Ovary (tissue), 3 donors: ENCODE measurements around the gene ZDHHC1.

Source experiments
- EP300 ChIP-seq: sonication (generic); formaldehyde crosslinking; IDR thresholded peaks from one replicate; pipeline ENCODE4 v1.6.1; 2017; ENCODE audit warnings: antibody characterized with exemption
- TF ChIP-seq, protein P1 (sequence below), 3 donors: fragments of 450-650 bp in 2 of 3; fragments of 200-600 bp in 1 of 3; IDR thresholded peaks; one replicate each; pipeline versions ENCODE4 v1.5.1 to v1.8.0; 2016 to 2022; ENCODE audit warnings: antibody characterized with exemption in 3 of 3, mild to moderate bottlenecking in 1 of 3
- donor health status: DM: no; HTN: no; CAD: no.

DNA sequence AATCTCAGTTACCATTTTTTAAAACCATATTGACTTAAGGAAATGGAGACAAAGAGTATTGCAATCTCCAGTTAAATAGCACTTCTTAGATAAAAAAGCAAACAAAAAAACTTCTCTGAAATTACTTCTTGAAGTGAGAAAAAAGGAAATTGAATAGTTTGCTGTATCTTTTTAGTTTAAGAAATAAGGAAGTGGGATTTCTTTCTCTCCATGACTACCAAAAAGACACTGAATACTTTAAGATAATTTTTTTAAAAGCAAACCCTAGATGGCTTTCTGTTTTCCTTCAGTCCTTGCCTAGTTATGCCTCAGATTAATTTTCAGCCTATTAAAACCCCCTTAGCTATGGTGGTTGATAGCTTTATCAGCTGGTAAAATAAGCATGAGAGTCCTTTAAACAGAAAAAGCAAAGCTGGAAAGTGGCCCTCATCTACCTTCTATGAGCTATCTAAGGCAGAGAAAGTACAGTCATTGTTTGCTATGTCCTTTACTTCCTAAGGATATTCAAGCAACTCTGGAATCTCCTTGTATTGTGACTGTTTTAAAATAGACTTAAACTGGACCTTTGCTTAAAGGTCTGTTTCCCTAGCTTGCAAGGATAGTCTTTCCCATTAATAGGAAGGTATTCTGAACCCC is 51.6 kb downstream of the ZDHHC1 start:
- TF ChIP-seq, protein P1, sequence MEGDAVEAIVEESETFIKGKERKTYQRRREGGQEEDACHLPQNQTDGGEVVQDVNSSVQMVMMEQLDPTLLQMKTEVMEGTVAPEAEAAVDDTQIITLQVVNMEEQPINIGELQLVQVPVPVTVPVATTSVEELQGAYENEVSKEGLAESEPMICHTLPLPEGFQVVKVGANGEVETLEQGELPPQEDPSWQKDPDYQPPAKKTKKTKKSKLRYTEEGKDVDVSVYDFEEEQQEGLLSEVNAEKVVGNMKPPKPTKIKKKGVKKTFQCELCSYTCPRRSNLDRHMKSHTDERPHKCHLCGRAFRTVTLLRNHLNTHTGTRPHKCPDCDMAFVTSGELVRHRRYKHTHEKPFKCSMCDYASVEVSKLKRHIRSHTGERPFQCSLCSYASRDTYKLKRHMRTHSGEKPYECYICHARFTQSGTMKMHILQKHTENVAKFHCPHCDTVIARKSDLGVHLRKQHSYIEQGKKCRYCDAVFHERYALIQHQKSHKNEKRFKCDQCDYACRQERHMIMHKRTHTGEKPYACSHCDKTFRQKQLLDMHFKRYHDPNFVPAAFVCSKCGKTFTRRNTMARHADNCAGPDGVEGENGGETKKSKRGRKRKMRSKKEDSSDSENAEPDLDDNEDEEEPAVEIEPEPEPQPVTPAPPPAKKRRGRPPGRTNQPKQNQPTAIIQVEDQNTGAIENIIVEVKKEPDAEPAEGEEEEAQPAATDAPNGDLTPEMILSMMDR (IDR thresholded peaks at IDR 0.05), result no peak
- no peak for TF ChIP-seq EP300
